K562 (cell line): ENCODE results near the gene KLF1. TPM values are rescaled to one million over a fixed set of nuclear protein-coding genes. Genes with fewer than 3 reads are reported as not detected.

Experiments
- CSDE1 ChIP-seq, 2 experiments: fragments of 450-650 bp; IDR thresholded peaks; 2 replicates each; pipeline ENCODE4 v1.6.1; 2016; ENCODE audit warnings: mild to moderate bottlenecking in 1 of 2
- E2F6 ChIP-seq, 2 experiments: IDR thresholded peaks; 2 replicates each; pipeline ENCODE4 v1.6.1; 2011; ENCODE audit warnings: borderline replicate concordance in 1 of 2, control low read depth in 1 of 2, low read depth in 1 of 2, low read length in 1 of 2, mild to moderate bottlenecking in 1 of 2, mixed read lengths in 1 of 2, moderate library complexity in 1 of 2; ENCODE audit not compliant: insufficient read depth in 1 of 2, insufficient read length in 1 of 2, poor library complexity in 1 of 2, severe bottlenecking in 1 of 2; ENCODE audit errors: extremely low read depth in 1 of 2
- E4F1 ChIP-seq: fragments of 250-450 bp; sonication (Bioruptor Pico); IDR thresholded peaks from 2 replicates; pipeline ENCODE4 v1.5.0; 2021; ENCODE audit warnings: mild to moderate bottlenecking, borderline replicate concordance
- ELK1 ChIP-seq: sonication (generic); formaldehyde crosslinking; IDR thresholded peaks from 2 replicates; pipeline ENCODE4 v1.8.1; 2022; ENCODE audit warnings: missing genetic modification reagents
- GABPB1 ChIP-seq: sonication (generic); formaldehyde crosslinking; IDR thresholded peaks from 2 replicates; pipeline ENCODE4 v1.8.0; 2022; ENCODE audit warnings: mild to moderate bottlenecking, missing genetic modification reagents
- HNRNPLL ChIP-seq: fragments of 200-400 bp; formaldehyde crosslinking; IDR thresholded peaks from 2 replicates; pipeline ENCODE4 v1.6.1; 2017; ENCODE audit warnings: low read length, low read depth, mild to moderate bottlenecking; ENCODE audit not compliant: poor library complexity, severe bottlenecking
- NONO ChIP-seq, 2 experiments: fragments of 200-400 bp in 1 of 2; fragments of 450-650 bp in 1 of 2; formaldehyde crosslinking in 1 of 2; IDR thresholded peaks; 2 replicates each; pipeline ENCODE4 v1.6.1; 2017; ENCODE audit warnings: low read depth in 2 of 2, mild to moderate bottlenecking in 2 of 2, moderate library complexity in 2 of 2, low read length in 1 of 2
- RERE ChIP-seq: sonication (generic); formaldehyde crosslinking; IDR thresholded peaks from 2 replicates; pipeline ENCODE4 v1.8.0; 2023; ENCODE audit warnings: missing genetic modification reagents, mild to moderate bottlenecking, borderline replicate concordance
- ZNF277 ChIP-seq: fragments of 250-450 bp; sonication (Bioruptor Pico); IDR thresholded peaks from 2 replicates; pipeline ENCODE4 v1.8.0; 2022; ENCODE audit warnings: inconsistent platforms, mild to moderate bottlenecking, moderate library complexity, borderline replicate concordance
- ZNF639 ChIP-seq, 2 experiments: fragments of 200-800 bp in 1 of 2; sonication (Bioruptor generic) in 1 of 2; sonication (generic) in 1 of 2; formaldehyde crosslinking in 1 of 2; IDR thresholded peaks in 1 of 2; conservative IDR thresholded peaks in 1 of 2; 2 replicates each; pipeline versions ENCODE4 v1.5.0 to v1.6.1; 2016 to 2020; ENCODE audit warnings: missing compliant biosample characterization in 1 of 2, missing genetic modification characterization in 1 of 2, missing genetic modification reagents in 1 of 2
- polyA plus RNA-seq, 8 experiments: library from polyadenylated mRNA; depleted of rRNA in 4 of 8; stranded (reverse) in 5 of 8; unstranded in 3 of 8; fragments of >200 nt; fragmentation: Nextera tagmentation in 2 of 8; fragmentation: Illumina TruSeq in 1 of 8; extraction: Ambion mirVana in 2 of 8; extraction: Trizol in 1 of 8; gene quantifications; 2 replicates each; pipeline versions ENCODE4 v1.2.1 to v1.2.3, GENCODE V29; 2011 to 2014; ENCODE audit warnings: inconsistent platforms in 1 of 8, missing spikeins in 1 of 8
- total RNA-seq, 7 experiments: library from RNA; depleted of rRNA in 6 of 7; stranded (reverse); fragments of >200 nt in 6 of 7; fragmentation: Illumina TruSeq in 2 of 7; extraction: Trizol in 2 of 7; gene quantifications; 2 replicates each; pipeline versions ENCODE4 v1.2.1 to v1.2.3, GENCODE V29; 2011 to 2021; ENCODE audit warnings: low replicate concordance in 1 of 7

KLF1 gene
- total and polyA plus RNA-seq, 9 of the 15 experiments (the other 6 are each of a cell fraction or from before 2014, with no cell fraction given) = 8.4 to 163 (median 47.3) TPM

GRCh38 chr19:12886969-12887747, at the start of gene KLF1 (continued):
- TF ChIP-seq NONO (IDR thresholded peaks at IDR 0.05; ENCODE audit: low read depth in 2 of 2, low read length in 1 of 2) = no peak
- TF ChIP-seq E4F1 = no peak
- TF ChIP-seq GABPB1 (CRISPR knock-in tag) = peak; percentile 49; the same call in 1 of the 2 replicates
- no peak for TF ChIP-seq ELK1
- TF ChIP-seq CSDE1 (IDR thresholded peaks at IDR 0.05) = no peak
- TF ChIP-seq RERE (CRISPR knock-in tag) = 0 out of 2 replicates have a peak, but pooled peaks have one; percentile 20
- no peak for TF ChIP-seq ZNF277 (CRISPR knock-in tag)
- peak in 1 of 2 experiments; percentile 69; a peak in 2 of 4 replicates for TF ChIP-seq ZNF639 (CRISPR knock-in tag; conservative IDR thresholded peaks at IDR 0.05 in 1 of 2, IDR thresholded peaks at IDR 0.05 in 1 of 2)
- peak; percentile 97 to 100 for TF ChIP-seq E2F6 (IDR thresholded peaks at IDR 0.05; ENCODE audit: borderline replicate concordance in 1 of 2, extremely low read depth in 1 of 2, insufficient read depth in 1 of 2, insufficient read length in 1 of 2, low read depth in 1 of 2, low read length in 1 of 2, poor library complexity in 1 of 2, severe bottlenecking in 1 of 2)
- TF ChIP-seq HNRNPLL = no peak
